Measurements from ENCODE around the gene CCSAP. TPM values are rescaled to one million over a fixed set of nuclear protein-coding genes. Genes with fewer than 3 reads are reported as not detected.

Gene CCSAP
- total RNA-seq, 4 donors from 2014 or later: 7.2 to 18.1 (median 11.5) TPM

DNA sequence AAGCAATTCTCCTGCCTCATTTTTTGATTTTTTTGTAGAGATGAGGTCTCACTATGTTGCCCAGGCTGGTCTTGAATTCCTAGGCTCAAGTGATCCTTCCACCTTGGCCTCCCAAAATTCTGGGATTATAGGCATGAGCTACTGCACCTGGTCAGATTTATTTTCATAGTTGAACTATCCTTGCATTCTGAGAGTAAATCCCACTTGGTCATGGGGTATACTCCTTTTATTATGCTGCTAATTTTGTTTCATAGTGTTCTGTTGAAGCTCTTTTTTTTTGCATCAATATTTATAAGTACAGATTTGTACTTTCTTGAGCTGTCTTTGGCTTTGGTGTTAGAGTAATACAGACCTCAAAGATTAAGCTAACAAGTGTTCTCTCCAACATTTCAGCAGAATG lies 12.8 kb upstream of the CCSAP start:
- no peak for DNase-seq (ENCODE audit: low spot score in 2 of 2)
- Histone ChIP-seq H3K9me3 (peaks cover 0 to 21% (median 7%) of the 10 kb centered on the region in 4 donors), H3K27me3 (peaks cover 0 to 8% of the 10 kb centered on the region in 2 donors), H3K4me3 (no peak overlapping the region), H3K27ac (no peak overlapping the region), H3K4me1 (no peaks in the 10 kb centered on the region), H3K36me3 (no peaks in the 10 kb centered on the region)
- no peak for TF ChIP-seq CTCF (IDR thresholded peaks at IDR 0.05)
- TF ChIP-seq EP300 (IDR thresholded peaks at IDR 0.05): no peak
- TF ChIP-seq POLR2A (IDR thresholded peaks at IDR 0.05): no peak

- no peak overlapping the region for H3K4me3 ChIP-seq
- peaks cover 0 to 21% (median 7%) of the 10 kb centered on the region in 4 donors for H3K9me3 ChIP-seq
- TF ChIP-seq POLR2A (IDR thresholded peaks at IDR 0.05) (no peak), EP300 (IDR thresholded peaks at IDR 0.05) (no peak), CTCF (IDR thresholded peaks at IDR 0.05) (no peak)
- peaks cover 0 to 5% of the 10 kb centered on the region in 2 donors for H3K27me3 ChIP-seq
- no peaks in the 10 kb centered on the region for H3K4me1 ChIP-seq
- H3K36me3 ChIP-seq: no peaks in the 10 kb centered on the region
- H3K27ac ChIP-seq: no peak overlapping the region
- DNase-seq (ENCODE audit: low spot score in 2 of 2): no peak
Measured at GRCh38 chr1:229354226-229354625, 11.4 kb upstream of the CCSAP start.

DNA sequence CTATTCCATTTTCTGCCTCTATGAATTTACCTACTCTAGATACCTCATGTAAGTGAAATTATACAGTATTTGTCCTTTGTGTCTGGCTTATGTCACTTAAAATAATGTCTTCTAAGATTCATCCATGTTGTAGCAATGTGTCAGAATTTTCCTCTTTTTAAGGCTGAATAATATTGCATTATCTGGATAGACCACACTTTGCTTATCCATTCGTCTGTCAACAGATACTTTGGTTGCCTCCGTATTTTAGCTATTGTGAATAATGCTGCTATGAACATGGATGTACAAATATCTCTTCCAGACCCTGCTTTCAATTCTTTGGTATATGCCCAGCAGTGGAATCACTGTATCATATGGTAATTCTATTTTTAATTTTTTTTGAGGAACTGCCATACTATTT lies 10.1 kb upstream of the CCSAP start:
- H3K27ac ChIP-seq: no peak overlapping the region
- H3K4me1 ChIP-seq: no peaks in the 10 kb centered on the region
- H3K4me3 ChIP-seq: no peak overlapping the region
- H3K36me3 ChIP-seq: no peaks in the 10 kb centered on the region
- TF ChIP-seq CTCF (IDR thresholded peaks at IDR 0.05): no peak
- peaks cover 0 to 5% of the 10 kb centered on the region in 2 donors for H3K27me3 ChIP-seq
- 92 to 98% methylated on average over 2 of the region's 2 CpGs for WGBS, 2 donors
- no peak for DNase-seq (ENCODE audit: low spot score in 2 of 2)
- peaks cover 0 to 21% (median 7%) of the 10 kb centered on the region in 4 donors for H3K9me3 ChIP-seq

DNA sequence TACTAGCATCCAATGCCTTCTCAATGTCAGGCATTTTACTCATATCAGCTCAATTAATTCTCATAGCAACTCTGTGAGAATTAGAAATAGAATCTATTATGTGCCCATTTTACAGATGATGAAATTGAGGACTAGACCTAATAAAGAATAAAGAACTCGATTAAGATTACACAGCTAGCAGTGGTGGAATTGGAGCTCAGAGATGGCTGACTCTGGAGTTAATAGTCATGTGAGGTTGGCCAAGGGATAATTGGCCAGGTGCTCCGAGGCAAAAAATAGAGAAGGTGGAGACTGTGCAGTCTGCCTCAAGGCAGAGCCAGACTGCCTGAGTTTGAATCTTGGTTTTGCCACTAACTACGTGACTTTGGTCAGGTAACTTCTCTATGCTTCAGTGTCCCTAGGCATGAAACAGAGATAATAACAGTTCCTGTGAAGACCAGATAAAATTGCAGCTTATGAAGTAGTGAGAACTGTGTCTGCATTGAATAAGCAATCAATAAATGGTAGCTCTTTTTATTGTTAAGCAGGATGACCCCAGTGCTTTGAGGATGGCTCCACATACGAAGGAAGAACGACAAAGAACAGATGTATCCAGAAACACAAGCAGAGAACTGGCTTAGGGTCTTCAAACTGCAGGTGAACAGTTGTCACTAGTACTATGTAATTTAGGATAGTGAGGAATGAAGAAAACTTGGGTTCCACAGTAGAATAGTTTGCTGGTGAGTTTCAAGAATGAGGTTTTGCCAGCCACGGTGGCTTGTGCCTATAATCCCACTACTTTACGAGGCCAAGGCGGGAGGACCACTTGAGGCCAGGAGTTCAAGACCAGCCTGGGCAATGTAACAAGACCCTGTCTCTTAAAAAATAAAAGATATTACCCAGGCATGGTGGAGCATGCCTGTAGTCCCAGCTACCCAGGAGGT lies 6.9 kb upstream of the CCSAP start:
- DNase-seq (ENCODE audit: low spot score in 2 of 2): no peak
- Histone ChIP-seq H3K27ac (no peak overlapping the region), H3K4me1 (no peaks in the 10 kb centered on the region), H3K36me3 (no peaks in the 10 kb centered on the region), H3K9me3 (peaks cover 0 to 10% (median 4%) of the 10 kb centered on the region in 4 donors), H3K27me3 (peaks cover 0 to 9% of the 10 kb centered on the region in 2 donors), H3K4me3 (no peak overlapping the region)
- 72 to 77% methylated on average over 8 of the region's 8 CpGs for WGBS, 2 donors
- TF ChIP-seq EP300 (IDR thresholded peaks at IDR 0.05) (no peak), POLR2A (IDR thresholded peaks at IDR 0.05) (no peak), CTCF (IDR thresholded peaks at IDR 0.05) (no peak)

DNA sequence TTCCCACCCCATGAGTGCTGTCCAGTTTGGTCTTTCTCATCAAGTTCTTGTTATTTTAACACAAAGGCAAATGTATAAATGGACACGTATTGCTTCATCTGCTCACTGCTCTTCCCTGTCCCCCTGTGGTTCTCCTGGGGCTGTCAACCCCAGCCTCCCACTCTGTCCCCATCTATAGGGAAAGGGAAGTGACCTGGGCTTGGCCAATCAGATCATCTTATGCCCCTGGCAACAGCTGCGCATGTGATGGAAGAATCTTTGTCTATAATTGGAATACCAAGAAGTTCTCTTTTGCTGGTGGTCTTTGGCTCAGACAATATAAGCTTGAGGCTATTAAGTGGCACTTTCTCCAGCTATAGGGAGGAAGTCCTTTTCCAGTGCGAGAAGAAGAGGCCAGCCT lies 4.7 kb upstream of the CCSAP start:
- Histone ChIP-seq H3K36me3 (no peaks in the 10 kb centered on the region), H3K9me3 (no peaks in the 10 kb centered on the region), H3K27ac (no peak overlapping the region), H3K4me3 (no peak overlapping the region), H3K4me1 (peaks cover 0 to 12% (median 3%) of the 10 kb centered on the region in 4 donors), H3K27me3 (peaks cover 0 to 9% of the 10 kb centered on the region in 2 donors)
- no peak for DNase-seq (ENCODE audit: low spot score in 2 of 2)
- WGBS, 2 donors: 32 to 33% methylated on average over 3 of the region's 3 CpGs
- TF ChIP-seq POLR2A (IDR thresholded peaks at IDR 0.05) (no peak), EP300 (IDR thresholded peaks at IDR 0.05) (no peak), CTCF (IDR thresholded peaks at IDR 0.05) (no peak)

All from tibial nerve (tissue), 4 donors.